Measurements from ENCODE around the gene NEDD4.

DNA sequence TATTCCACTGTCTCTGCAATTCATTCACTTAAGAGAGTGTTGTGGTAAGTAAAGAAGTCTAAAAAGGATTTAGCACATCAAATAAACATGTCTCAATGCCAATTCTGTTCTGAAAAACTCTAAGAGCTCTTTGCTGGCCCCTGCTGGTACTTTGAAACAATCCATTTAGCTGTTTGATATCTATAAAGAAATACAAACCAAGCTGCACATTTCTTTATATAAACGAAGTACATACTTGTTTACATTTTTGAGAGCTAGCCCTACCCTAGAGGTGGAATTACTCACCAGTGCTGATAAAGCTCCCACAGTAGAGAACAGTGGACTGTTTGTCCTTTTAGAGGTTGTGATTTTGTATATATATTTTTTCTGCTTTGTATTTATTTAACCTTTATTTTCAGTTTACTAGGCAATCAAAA lies 75.5 kb downstream of the NEDD4 start:
- TF ChIP-seq MXI1 (conservative IDR thresholded peaks at IDR 0.05; ENCODE audit: poor library complexity, severe bottlenecking), result no peak
- TF ChIP-seq, protein P1, sequence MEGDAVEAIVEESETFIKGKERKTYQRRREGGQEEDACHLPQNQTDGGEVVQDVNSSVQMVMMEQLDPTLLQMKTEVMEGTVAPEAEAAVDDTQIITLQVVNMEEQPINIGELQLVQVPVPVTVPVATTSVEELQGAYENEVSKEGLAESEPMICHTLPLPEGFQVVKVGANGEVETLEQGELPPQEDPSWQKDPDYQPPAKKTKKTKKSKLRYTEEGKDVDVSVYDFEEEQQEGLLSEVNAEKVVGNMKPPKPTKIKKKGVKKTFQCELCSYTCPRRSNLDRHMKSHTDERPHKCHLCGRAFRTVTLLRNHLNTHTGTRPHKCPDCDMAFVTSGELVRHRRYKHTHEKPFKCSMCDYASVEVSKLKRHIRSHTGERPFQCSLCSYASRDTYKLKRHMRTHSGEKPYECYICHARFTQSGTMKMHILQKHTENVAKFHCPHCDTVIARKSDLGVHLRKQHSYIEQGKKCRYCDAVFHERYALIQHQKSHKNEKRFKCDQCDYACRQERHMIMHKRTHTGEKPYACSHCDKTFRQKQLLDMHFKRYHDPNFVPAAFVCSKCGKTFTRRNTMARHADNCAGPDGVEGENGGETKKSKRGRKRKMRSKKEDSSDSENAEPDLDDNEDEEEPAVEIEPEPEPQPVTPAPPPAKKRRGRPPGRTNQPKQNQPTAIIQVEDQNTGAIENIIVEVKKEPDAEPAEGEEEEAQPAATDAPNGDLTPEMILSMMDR (IDR thresholded peaks at IDR 0.05; ENCODE audit: poor library complexity, severe bottlenecking), result peak; percentile 63
- no peak for TF ChIP-seq TAF1 (IDR thresholded peaks at IDR 0.05; ENCODE audit: low read depth)
- TF ChIP-seq, protein P2, sequence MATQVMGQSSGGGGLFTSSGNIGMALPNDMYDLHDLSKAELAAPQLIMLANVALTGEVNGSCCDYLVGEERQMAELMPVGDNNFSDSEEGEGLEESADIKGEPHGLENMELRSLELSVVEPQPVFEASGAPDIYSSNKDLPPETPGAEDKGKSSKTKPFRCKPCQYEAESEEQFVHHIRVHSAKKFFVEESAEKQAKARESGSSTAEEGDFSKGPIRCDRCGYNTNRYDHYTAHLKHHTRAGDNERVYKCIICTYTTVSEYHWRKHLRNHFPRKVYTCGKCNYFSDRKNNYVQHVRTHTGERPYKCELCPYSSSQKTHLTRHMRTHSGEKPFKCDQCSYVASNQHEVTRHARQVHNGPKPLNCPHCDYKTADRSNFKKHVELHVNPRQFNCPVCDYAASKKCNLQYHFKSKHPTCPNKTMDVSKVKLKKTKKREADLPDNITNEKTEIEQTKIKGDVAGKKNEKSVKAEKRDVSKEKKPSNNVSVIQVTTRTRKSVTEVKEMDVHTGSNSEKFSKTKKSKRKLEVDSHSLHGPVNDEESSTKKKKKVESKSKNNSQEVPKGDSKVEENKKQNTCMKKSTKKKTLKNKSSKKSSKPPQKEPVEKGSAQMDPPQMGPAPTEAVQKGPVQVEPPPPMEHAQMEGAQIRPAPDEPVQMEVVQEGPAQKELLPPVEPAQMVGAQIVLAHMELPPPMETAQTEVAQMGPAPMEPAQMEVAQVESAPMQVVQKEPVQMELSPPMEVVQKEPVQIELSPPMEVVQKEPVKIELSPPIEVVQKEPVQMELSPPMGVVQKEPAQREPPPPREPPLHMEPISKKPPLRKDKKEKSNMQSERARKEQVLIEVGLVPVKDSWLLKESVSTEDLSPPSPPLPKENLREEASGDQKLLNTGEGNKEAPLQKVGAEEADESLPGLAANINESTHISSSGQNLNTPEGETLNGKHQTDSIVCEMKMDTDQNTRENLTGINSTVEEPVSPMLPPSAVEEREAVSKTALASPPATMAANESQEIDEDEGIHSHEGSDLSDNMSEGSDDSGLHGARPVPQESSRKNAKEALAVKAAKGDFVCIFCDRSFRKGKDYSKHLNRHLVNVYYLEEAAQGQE (IDR thresholded peaks at IDR 0.05; ENCODE audit: borderline replicate concordance), result no peak
- TF ChIP-seq EZH2 (IDR thresholded peaks at IDR 0.05; ENCODE audit: borderline replicate concordance, insufficient read depth, low read length, poor library complexity, severe bottlenecking), result no peak
- no peak for TF ChIP-seq EP300 (conservative IDR thresholded peaks at IDR 0.05; ENCODE audit: poor library complexity, severe bottlenecking)
- peak; percentile 39 for TF ChIP-seq RAD21 (conservative IDR thresholded peaks at IDR 0.05)

Measured in neural cell (in vitro differentiated cells).